Testis (tissue), 2 donors: Measurements from ENCODE around the gene SLC13A5.

Experiments
- POLR2A ChIP-seq: fragments of 450-650 bp; IDR thresholded peaks from one replicate; pipeline ENCODE4 v1.6.1; 2017; ENCODE audit warnings: antibody characterized with exemption, mild to moderate bottlenecking, moderate library complexity
- TF ChIP-seq, protein P1 (sequence below), 3 experiments: fragments of 450-650 bp in 2 of 3; fragments of 200-600 bp in 1 of 3; sonication (generic) in 1 of 3; IDR thresholded peaks; one replicate each; pipeline ENCODE4 v1.5.1; 2016 to 2019; ENCODE audit warnings: antibody characterized with exemption in 3 of 3, mild to moderate bottlenecking in 2 of 3, moderate library complexity in 1 of 3

DNA sequence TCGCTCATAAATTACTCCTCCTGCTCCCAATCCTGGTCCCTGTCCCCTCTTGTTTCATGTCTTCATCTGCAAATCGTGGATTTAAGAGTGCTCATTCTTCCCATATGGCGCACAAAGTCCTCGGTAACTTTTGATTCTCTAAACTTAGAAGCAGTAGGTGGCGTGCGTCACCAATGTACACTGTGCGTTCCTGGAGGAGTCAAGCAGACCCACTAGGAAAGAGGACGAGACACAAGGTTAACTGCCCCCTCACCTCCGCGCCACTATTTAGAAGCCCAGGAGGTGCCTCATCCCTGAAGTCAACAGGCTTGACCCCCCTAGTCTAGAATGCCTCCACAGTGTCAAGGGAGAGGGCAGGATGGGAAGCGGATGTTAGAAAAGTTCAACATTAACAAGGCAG is 2.9 kb downstream of the SLC13A5 start:
- TF ChIP-seq, protein P1, sequence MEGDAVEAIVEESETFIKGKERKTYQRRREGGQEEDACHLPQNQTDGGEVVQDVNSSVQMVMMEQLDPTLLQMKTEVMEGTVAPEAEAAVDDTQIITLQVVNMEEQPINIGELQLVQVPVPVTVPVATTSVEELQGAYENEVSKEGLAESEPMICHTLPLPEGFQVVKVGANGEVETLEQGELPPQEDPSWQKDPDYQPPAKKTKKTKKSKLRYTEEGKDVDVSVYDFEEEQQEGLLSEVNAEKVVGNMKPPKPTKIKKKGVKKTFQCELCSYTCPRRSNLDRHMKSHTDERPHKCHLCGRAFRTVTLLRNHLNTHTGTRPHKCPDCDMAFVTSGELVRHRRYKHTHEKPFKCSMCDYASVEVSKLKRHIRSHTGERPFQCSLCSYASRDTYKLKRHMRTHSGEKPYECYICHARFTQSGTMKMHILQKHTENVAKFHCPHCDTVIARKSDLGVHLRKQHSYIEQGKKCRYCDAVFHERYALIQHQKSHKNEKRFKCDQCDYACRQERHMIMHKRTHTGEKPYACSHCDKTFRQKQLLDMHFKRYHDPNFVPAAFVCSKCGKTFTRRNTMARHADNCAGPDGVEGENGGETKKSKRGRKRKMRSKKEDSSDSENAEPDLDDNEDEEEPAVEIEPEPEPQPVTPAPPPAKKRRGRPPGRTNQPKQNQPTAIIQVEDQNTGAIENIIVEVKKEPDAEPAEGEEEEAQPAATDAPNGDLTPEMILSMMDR (IDR thresholded peaks at IDR 0.05), result no peak
- TF ChIP-seq POLR2A, result no peak
